Measurements from ENCODE around the gene BANK1. TPM values are rescaled to one million over a fixed set of nuclear protein-coding genes. Genes with fewer than 3 reads are reported as not detected.

The BANK1 gene
- total and polyA plus RNA-seq, 12 donors: 1.5 to 10.3 (median 5.1) TPM

- H3K4me3 ChIP-seq: no peak overlapping the region
- H3K36me3 ChIP-seq (replicated peaks in 1 of 2): no peaks in the 10 kb centered on the region
- no peak overlapping the region for H3K27ac ChIP-seq
- H3K9me3 ChIP-seq (replicated peaks in 1 of 3): no peaks in the 10 kb centered on the region
- intact Hi-C loops (cut with DNase I): no loop called here
- DNase-seq: no peak
- TF ChIP-seq POLR2A (IDR thresholded peaks at IDR 0.05): no peak
- TF ChIP-seq CTCF (IDR thresholded peaks at IDR 0.05): no peak
- no peaks in the 10 kb centered on the region for H3K27me3 ChIP-seq
- 81 to 89% (median 86%) methylated on average over 1 of the region's 1 CpG for WGBS, 4 donors
- no peaks in the 10 kb centered on the region for H3K4me1 ChIP-seq (replicated peaks in 1 of 2)
These were observed 270.6 kb downstream of the BANK1 start for GRCh38 chr4:102061133-102061532.

- Histone ChIP-seq H3K27ac (no peak overlapping the region), H3K27me3 (no peaks in the 10 kb centered on the region), H3K36me3 (replicated peaks in 1 of 2) (no peaks in the 10 kb centered on the region), H3K9me3 (replicated peaks in 1 of 3) (no peaks in the 10 kb centered on the region), H3K4me3 (no peak overlapping the region), H3K4me1 (replicated peaks in 1 of 2) (no peaks in the 10 kb centered on the region)
- TF ChIP-seq POLR2A (IDR thresholded peaks at IDR 0.05): no peak
- no peak for TF ChIP-seq CTCF (IDR thresholded peaks at IDR 0.05)
- no peak for DNase-seq
- intact Hi-C loops (cut with DNase I): no loop called here
These were observed 274.4 kb downstream of the BANK1 start for GRCh38 chr4:102064747-102065442.

GRCh38 chr4:102076622-102077021, 286.1 kb downstream of the BANK1 start:
- Histone ChIP-seq H3K9me3 (replicated peaks in 1 of 3) (no peaks in the 10 kb centered on the region), H3K4me1 (replicated peaks in 1 of 2) (no peaks in the 10 kb centered on the region), H3K4me3 (no peak overlapping the region), H3K36me3 (replicated peaks in 1 of 2) (no peaks in the 10 kb centered on the region), H3K27ac (no peak overlapping the region), H3K27me3 (no peaks in the 10 kb centered on the region)
- no peak for TF ChIP-seq CTCF (IDR thresholded peaks at IDR 0.05)
- WGBS, 4 donors: 68 to 75% (median 72%) methylated on average over 1 of the region's 1 CpG
- intact Hi-C loops (cut with DNase I): no loop called here
- no peak for DNase-seq

GRCh38 chr4:102080184-102080583, 289.7 kb downstream of the BANK1 start:
- Histone ChIP-seq H3K36me3 (replicated peaks in 1 of 2) (no peaks in the 10 kb centered on the region), H3K27me3 (no peaks in the 10 kb centered on the region), H3K9me3 (replicated peaks in 1 of 3) (no peaks in the 10 kb centered on the region), H3K4me1 (replicated peaks in 1 of 2) (no peaks in the 10 kb centered on the region), H3K27ac (no peak overlapping the region), H3K4me3 (no peak overlapping the region)
- DNase-seq: no peak
- intact Hi-C loops (cut with DNase I): no loop called here
- 88 to 95% (median 92%) methylated on average over 2 of the region's 2 CpGs for WGBS, 4 donors
- no peak for TF ChIP-seq CTCF (IDR thresholded peaks at IDR 0.05)
- no peak for TF ChIP-seq POLR2A (IDR thresholded peaks at IDR 0.05)
